Neural progenitor cell (in vitro differentiated cells): Measurements from ENCODE around the gene MACROH2A1.

Experiments used
- CTCF ChIP-seq: fragments of 200-600 bp; sonication (generic); IDR thresholded peaks from 2 replicates; pipeline ENCODE4 v1.5.1; 2017; ENCODE audit warnings: antibody characterized with exemption, mild to moderate bottlenecking
- EZH2 ChIP-seq: fragments of 200-600 bp; sonication (generic); IDR thresholded peaks from 2 replicates; pipeline ENCODE4 v1.6.1; 2017; ENCODE audit warnings: antibody characterized with exemption, mild to moderate bottlenecking, moderate library complexity

- TF ChIP-seq CTCF (no peak), EZH2 (no peak)
Observed at GRCh38 chr5:135405082-135405481, 6.1 kb upstream of the MACROH2A1 start.
